Esophagus muscularis mucosa (tissue), 4 donors: ENCODE results near the gene TNFRSF25.

ENCODE experiments used
- EP300 ChIP-seq: sonication (generic); formaldehyde crosslinking; IDR thresholded peaks from one replicate; pipeline ENCODE4 v1.6.1; 2017; ENCODE audit warnings: antibody characterized with exemption
- POLR2A ChIP-seq: fragments of 450-650 bp; IDR thresholded peaks from one replicate; pipeline ENCODE4 v1.6.1; 2017; ENCODE audit warnings: antibody characterized with exemption, moderate library complexity, mild to moderate bottlenecking, low read depth
- POLR2AphosphoS5 ChIP-seq, 2 donors: sonication (generic); formaldehyde crosslinking; IDR thresholded peaks; one replicate each; pipeline ENCODE4 v1.6.1; 2017; ENCODE audit warnings: antibody characterized with exemption in 2 of 2
- TF ChIP-seq, protein P1 (sequence below), 3 experiments: fragments of 200-600 bp in 2 of 3; fragments of 450-650 bp in 1 of 3; sonication (generic) in 2 of 3; IDR thresholded peaks; one replicate each; pipeline ENCODE4 v1.5.1; 2017 to 2019; ENCODE audit warnings: antibody characterized with exemption in 3 of 3, mild to moderate bottlenecking in 2 of 3, moderate library complexity in 1 of 3

DNA sequence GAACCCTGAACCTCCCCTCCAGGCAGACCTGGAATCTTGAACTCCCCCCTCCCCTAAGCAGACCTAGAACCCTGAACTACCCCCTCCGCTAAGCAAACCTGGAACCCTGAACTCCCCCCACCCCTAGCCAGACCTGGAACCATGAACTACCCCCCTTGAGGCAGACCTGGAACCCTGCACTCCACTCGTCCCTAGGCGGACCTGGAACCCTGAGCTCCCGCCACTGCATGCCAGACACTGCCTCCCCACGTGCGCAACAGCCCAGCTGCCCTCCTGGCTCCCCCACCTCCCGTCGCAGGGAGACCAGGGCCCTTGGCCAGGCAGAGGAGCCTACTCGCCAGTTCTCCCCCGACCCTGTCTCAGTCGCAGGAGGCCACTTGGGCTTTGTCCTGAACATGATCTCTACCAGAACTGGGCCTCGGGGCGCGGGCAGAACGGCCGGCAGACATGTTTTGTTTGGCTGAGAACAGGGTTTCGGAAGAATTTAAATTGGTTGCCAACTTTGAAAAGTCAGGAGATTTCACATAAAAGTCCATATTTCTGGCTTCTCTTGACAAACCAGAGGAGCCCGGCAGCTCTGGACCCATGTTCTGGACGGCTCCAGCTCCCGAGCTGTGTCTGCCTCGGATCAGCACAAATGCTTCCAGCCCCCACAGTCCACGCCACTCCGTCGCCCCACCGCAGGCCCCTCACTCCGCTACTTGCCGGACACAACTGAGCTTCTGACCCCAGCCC, 34.7 kb upstream of the TNFRSF25 start:
- TF ChIP-seq POLR2A (no peak), POLR2AphosphoS5 (IDR thresholded peaks at IDR 0.05) (no peak), EP300 (no peak)
- TF ChIP-seq, protein P1, sequence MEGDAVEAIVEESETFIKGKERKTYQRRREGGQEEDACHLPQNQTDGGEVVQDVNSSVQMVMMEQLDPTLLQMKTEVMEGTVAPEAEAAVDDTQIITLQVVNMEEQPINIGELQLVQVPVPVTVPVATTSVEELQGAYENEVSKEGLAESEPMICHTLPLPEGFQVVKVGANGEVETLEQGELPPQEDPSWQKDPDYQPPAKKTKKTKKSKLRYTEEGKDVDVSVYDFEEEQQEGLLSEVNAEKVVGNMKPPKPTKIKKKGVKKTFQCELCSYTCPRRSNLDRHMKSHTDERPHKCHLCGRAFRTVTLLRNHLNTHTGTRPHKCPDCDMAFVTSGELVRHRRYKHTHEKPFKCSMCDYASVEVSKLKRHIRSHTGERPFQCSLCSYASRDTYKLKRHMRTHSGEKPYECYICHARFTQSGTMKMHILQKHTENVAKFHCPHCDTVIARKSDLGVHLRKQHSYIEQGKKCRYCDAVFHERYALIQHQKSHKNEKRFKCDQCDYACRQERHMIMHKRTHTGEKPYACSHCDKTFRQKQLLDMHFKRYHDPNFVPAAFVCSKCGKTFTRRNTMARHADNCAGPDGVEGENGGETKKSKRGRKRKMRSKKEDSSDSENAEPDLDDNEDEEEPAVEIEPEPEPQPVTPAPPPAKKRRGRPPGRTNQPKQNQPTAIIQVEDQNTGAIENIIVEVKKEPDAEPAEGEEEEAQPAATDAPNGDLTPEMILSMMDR (IDR thresholded peaks at IDR 0.05), result no peak
